Body of pancreas (tissue), 4 donors: ENCODE measurements around the gene TMEM97.

Source experiments
- POLR2A ChIP-seq, 3 donors: fragments of 450-650 bp; IDR thresholded peaks; one replicate each; pipeline ENCODE4 v1.6.1; 2016; ENCODE audit warnings: antibody characterized with exemption in 3 of 3, mild to moderate bottlenecking in 2 of 3
- TF ChIP-seq, protein P1 (sequence below), 7 experiments: fragments of 450-650 bp in 4 of 7; fragments of 200-600 bp in 3 of 7; sonication (generic) in 3 of 7; IDR thresholded peaks; one replicate each; pipeline ENCODE4 v1.5.1; 2016 to 2019; ENCODE audit warnings: antibody characterized with exemption in 7 of 7

DNA sequence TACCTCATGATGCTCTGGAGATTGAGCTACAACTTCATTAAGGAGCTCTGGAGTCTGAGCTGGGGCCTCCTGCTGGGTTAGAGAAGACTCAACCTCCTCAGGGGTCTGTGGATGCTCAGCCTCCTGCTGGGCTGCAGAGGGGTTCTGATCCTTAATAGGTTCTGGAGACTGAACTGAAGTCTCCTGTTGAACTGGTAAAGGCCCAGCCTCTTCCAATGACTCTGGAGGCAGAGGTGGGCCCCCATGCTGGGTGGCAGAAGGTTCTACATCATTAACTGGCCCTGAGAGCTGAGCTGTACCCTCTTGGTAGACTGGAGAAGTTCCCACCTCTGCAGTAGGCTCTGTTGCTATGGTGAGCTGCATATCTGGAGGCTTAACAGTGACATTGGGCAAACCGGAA lies 48.1 kb upstream of the TMEM97 start:
- TF ChIP-seq, protein P1, sequence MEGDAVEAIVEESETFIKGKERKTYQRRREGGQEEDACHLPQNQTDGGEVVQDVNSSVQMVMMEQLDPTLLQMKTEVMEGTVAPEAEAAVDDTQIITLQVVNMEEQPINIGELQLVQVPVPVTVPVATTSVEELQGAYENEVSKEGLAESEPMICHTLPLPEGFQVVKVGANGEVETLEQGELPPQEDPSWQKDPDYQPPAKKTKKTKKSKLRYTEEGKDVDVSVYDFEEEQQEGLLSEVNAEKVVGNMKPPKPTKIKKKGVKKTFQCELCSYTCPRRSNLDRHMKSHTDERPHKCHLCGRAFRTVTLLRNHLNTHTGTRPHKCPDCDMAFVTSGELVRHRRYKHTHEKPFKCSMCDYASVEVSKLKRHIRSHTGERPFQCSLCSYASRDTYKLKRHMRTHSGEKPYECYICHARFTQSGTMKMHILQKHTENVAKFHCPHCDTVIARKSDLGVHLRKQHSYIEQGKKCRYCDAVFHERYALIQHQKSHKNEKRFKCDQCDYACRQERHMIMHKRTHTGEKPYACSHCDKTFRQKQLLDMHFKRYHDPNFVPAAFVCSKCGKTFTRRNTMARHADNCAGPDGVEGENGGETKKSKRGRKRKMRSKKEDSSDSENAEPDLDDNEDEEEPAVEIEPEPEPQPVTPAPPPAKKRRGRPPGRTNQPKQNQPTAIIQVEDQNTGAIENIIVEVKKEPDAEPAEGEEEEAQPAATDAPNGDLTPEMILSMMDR (IDR thresholded peaks at IDR 0.05) = no peak
- no peak for TF ChIP-seq POLR2A (IDR thresholded peaks at IDR 0.05)
